Ovary (tissue), 9 donors: ENCODE results near the gene LDLRAD4. TPM values are rescaled to one million over a fixed set of nuclear protein-coding genes. Genes with fewer than 3 reads are reported as not detected.

ENCODE experiments used
- DNase-seq, 5 donors: peaks; one replicate each; pipeline ENCODE4 v3.0.0-alpha.2; 2019 to 2020
- H3K27ac ChIP-seq, 2 donors: fragments of 200-600 bp; one replicate each; pipeline versions ENCODE4 v1.5.1 to v1.8.0; 2019 to 2022
- H3K27me3 ChIP-seq: fragments of 200-600 bp; one replicate; pipeline ENCODE4 v1.8.0; 2022
- H3K36me3 ChIP-seq: fragments of 200-600 bp; sonication (generic); one replicate; pipeline ENCODE4 v1.5.1; 2019
- H3K4me1 ChIP-seq: one replicate; pipeline ENCODE4 v1.8.1; 2013; ENCODE audit warnings: mild to moderate bottlenecking, moderate library complexity; ENCODE audit not compliant: insufficient read depth
- H3K4me3 ChIP-seq: fragments of 200-600 bp; sonication (generic); one replicate; pipeline ENCODE4 v1.5.1; 2017
- H3K9me3 ChIP-seq, 2 donors: fragments of 200-600 bp in 1 of 2; sonication (generic) in 1 of 2; one replicate each; pipeline versions ENCODE4 v1.5.1 to v1.8.1; 2013 to 2019; ENCODE audit warnings: mild to moderate bottlenecking in 1 of 2, moderate library complexity in 1 of 2
- CTCF ChIP-seq, 3 donors: fragments of 450-650 bp in 2 of 3; fragments of 200-600 bp in 1 of 3; IDR thresholded peaks; one replicate each; pipeline versions ENCODE4 v1.5.1 to v1.8.0; 2016 to 2022; ENCODE audit warnings: antibody characterized with exemption in 3 of 3, mild to moderate bottlenecking in 1 of 3
- EP300 ChIP-seq: sonication (generic); formaldehyde crosslinking; IDR thresholded peaks from one replicate; pipeline ENCODE4 v1.6.1; 2017; ENCODE audit warnings: antibody characterized with exemption
- POLR2A ChIP-seq: fragments of 450-650 bp; IDR thresholded peaks from one replicate; pipeline ENCODE4 v1.6.1; 2017; ENCODE audit warnings: antibody characterized with exemption, mild to moderate bottlenecking, moderate library complexity
- WGBS, 3 donors: extraction: QIAGEN DNeasy Blood & Tissue Kit in 1 of 3; methylation state at CpG; one replicate each; pipeline versions ENCODE4 v1.1.5 to v1.1.7; 2013 to 2017; 5-methylcytosine and 5-hydroxymethylcytosine counted together
- intact Hi-C, 4 donors: fragments of 100-400 bp; cut with DNase I; formaldehyde crosslinking; loops; one replicate each; pipeline versions ENCODE4 v1.11.0 to v1.15.1; 2022 to 2023
- polyA plus RNA-seq, 2 donors: library from polyadenylated mRNA; stranded (reverse); fragments of 200-250 nt in 1 of 2; fragments of 350-450 nt in 1 of 2; fragmentation: Illumina TruSeq in 1 of 2; extraction: RNeasy Lipid Tissue Mini Kit (QIAGEN cat#74804) in 1 of 2; gene quantifications; one replicate each; pipeline ENCODE4 v1.2.3, GENCODE V29; 2013 to 2014
- total RNA-seq, 7 donors: library from RNA; depleted of rRNA in 2 of 7; stranded (reverse); fragments of >200 nt in 2 of 7; fragmentation: NEBNext Ultra II Directional in 3 of 7; extraction: Animal tissue kit (Norgen Biotek cat#: 25700) in 3 of 7; gene quantifications; one replicate each; pipeline versions ENCODE4 v1.1.0 to v1.2.4, GENCODE V29; 2016 to 2023
- donor health status: DM: no; HTN: no; CAD: no; lungs with moderate emphysema.
- donor health status: DM: no; HTN: no; CAD: no.
- donor health status: Bipolar disorder and iron deficiency.
- donor health status: DM: yes; HTN: yes; CAD: no.
- donor health status: DM: no; HTN: no; CAD: no.
- donor health status: DM: yes; HTN: yes; CAD: no.

Gene LDLRAD4
- total and polyA plus RNA-seq, 9 donors: 2.3 to 31.6 (median 8.3) TPM

GRCh38 chr18:13302457-13303225, 84.1 kb downstream of the LDLRAD4 start:
- Histone ChIP-seq H3K27me3 (no peaks in the 10 kb centered on the region), H3K9me3 (no peaks in the 10 kb centered on the region), H3K4me1 (no peaks in the 10 kb centered on the region), H3K36me3 (no peaks in the 10 kb centered on the region), H3K4me3 (no peak overlapping the region), H3K27ac (no peak overlapping the region)
- DNase-seq: no peak
- intact Hi-C loops: no loop called here
- 31 to 39% (median 34%) methylated on average over 8 of the region's 8 CpGs for WGBS, 3 donors
- TF ChIP-seq CTCF (IDR thresholded peaks at IDR 0.05): no peak

DNA sequence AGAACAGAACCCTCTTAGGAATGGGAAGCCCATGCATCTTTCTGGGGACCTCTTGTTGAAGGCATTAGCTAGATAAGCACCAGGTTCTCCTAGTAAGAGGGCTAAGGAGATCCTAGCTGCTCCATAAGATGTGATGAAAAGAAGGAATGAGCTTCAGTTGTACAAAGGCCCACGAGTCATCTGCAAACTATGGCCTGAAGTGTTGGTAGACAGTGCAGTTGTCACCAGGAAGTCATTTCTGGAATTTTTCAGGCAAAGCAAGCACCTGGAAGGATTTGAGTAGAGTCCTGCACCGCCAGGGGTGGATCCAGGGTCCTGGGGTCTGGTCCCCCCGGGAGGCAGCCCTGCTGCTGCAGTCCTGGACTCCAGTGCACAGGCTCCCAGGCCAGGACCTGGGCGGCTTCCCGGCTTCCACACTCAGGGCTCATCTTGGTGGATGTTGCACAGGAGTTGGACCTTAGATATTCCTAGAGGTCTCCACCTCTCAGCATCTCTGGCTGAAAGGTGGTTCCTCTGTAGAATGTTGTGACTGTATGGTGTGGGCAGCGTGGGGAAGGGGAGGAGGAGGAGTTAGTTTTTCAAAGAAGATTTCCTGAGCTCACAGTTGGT, 85.3 kb downstream of the LDLRAD4 start:
- no peak for DNase-seq
- no peaks in the 10 kb centered on the region for H3K36me3 ChIP-seq
- 91 to 94% (median 91%) methylated on average over 6 of the region's 6 CpGs for WGBS, 3 donors
- TF ChIP-seq POLR2A: no peak
- TF ChIP-seq EP300: no peak
- no peak for TF ChIP-seq CTCF (IDR thresholded peaks at IDR 0.05)
- no peaks in the 10 kb centered on the region for H3K4me1 ChIP-seq
- H3K27me3 ChIP-seq: no peaks in the 10 kb centered on the region
- no peak overlapping the region for H3K4me3 ChIP-seq
- H3K27ac ChIP-seq: no peak overlapping the region
- intact Hi-C loops: no loop called here
- H3K9me3 ChIP-seq: no peaks in the 10 kb centered on the region

DNA sequence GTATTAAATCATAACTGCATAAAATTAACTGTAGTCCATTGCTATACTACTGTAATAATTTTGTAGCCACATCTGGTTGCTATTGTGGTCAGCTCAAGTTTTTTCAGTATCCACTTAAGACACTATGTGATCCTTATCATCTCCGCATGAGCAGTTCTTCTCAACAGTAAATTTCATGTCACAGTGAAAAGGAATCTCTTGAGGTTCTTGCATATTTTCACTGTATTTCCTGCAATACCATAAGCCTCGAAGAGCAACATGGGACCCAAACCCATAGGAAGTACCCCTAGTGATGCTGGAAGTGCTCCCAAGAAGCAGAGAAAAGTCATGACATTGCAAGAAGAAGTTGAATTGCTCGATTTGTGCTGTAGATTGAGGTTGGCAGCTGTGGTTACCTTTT, 86.7 kb downstream of the LDLRAD4 start:
- TF ChIP-seq CTCF (IDR thresholded peaks at IDR 0.05): no peak
- TF ChIP-seq POLR2A: no peak
- no peak for TF ChIP-seq EP300
- no peak overlapping the region for H3K4me3 ChIP-seq
- intact Hi-C loops: loop anchor here in 1 of 4 donors (5.0 kb wide), 1 partner anchor 132 kb away; no protein-coding TSS in a partner anchor
- no peak overlapping the region for H3K27ac ChIP-seq
- no peaks in the 10 kb centered on the region for H3K27me3 ChIP-seq
- H3K9me3 ChIP-seq: no peaks in the 10 kb centered on the region
- WGBS, 3 donors: 90 to 96% (median 92%) methylated on average over 3 of the region's 3 CpGs
- H3K4me1 ChIP-seq: no peaks in the 10 kb centered on the region
- H3K36me3 ChIP-seq: no peaks in the 10 kb centered on the region
- DNase-seq: no peak

GRCh38 chr18:13306583-13306982, 88.0 kb downstream of the LDLRAD4 start:
- H3K36me3 ChIP-seq: no peaks in the 10 kb centered on the region
- DNase-seq: no peak
- H3K27me3 ChIP-seq: no peaks in the 10 kb centered on the region
- no peaks in the 10 kb centered on the region for H3K9me3 ChIP-seq
- H3K4me1 ChIP-seq: no peaks in the 10 kb centered on the region
- no peak overlapping the region for H3K27ac ChIP-seq
- intact Hi-C loops: loop anchor here in 1 of 4 donors (5.0 kb wide), 1 partner anchor 131 kb away; no protein-coding TSS in a partner anchor
- no peak overlapping the region for H3K4me3 ChIP-seq
- whole genome bisulfite sequencing, 3 donors: 72 to 75% (median 75%) methylated on average over 4 of the region's 4 CpGs
- TF ChIP-seq EP300 (no peak), POLR2A (no peak), CTCF (IDR thresholded peaks at IDR 0.05) (no peak)
